ENCODE results near the gene PNMA6E. TPM values are rescaled to one million over a fixed set of nuclear protein-coding genes. Genes with fewer than 3 reads are reported as not detected.

PNMA6E gene
- total and polyA plus RNA-seq, 2 donors (not counting 3 experiments of a cell fraction or from before 2014, with no cell fraction given): not detected

DNA sequence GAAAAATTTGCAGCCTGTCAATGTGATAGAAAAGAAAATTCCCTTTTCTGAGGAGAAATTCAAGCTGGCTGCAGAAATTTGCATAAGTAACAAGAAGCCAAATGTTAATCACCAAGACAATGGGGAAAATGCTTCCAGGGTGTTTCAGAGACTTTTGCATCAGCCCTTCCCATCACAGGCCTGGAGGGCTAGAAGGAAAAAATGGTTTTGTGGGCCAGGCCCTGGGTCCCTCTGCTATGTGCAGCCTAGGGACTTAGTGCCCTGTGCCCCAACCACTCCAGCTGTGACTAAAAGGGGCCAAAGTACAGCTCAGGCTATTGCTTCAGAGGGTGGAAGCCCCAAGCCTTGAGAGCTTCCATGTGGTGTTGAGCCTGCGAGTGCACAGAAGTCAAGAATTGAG lies 43.3 kb downstream of the PNMA6E start:
- no peaks in the 10 kb centered on the region for H3K9me3 ChIP-seq (replicated peaks; ENCODE audit: control insufficient read depth, insufficient read depth, low read length)
- TF ChIP-seq, protein P1, sequence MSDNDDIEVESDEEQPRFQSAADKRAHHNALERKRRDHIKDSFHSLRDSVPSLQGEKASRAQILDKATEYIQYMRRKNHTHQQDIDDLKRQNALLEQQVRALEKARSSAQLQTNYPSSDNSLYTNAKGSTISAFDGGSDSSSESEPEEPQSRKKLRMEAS (IDR thresholded peaks at IDR 0.05; ENCODE audit: insufficient read depth, insufficient read length): no peak
- TF ChIP-seq EZH2 (IDR thresholded peaks at IDR 0.05; ENCODE audit: borderline replicate concordance, low read depth, low read length, severe bottlenecking) (no peak), POLR2A (IDR thresholded peaks at IDR 0.05; ENCODE audit: low read depth, low read length) (no peak), MYC (IDR thresholded peaks at IDR 0.05; ENCODE audit: low read depth, low read length) (no peak), POLR2AphosphoS5 (IDR thresholded peaks at IDR 0.05; ENCODE audit: insufficient read depth, low read depth, low read length) (no peak)
- TF ChIP-seq, protein P2, sequence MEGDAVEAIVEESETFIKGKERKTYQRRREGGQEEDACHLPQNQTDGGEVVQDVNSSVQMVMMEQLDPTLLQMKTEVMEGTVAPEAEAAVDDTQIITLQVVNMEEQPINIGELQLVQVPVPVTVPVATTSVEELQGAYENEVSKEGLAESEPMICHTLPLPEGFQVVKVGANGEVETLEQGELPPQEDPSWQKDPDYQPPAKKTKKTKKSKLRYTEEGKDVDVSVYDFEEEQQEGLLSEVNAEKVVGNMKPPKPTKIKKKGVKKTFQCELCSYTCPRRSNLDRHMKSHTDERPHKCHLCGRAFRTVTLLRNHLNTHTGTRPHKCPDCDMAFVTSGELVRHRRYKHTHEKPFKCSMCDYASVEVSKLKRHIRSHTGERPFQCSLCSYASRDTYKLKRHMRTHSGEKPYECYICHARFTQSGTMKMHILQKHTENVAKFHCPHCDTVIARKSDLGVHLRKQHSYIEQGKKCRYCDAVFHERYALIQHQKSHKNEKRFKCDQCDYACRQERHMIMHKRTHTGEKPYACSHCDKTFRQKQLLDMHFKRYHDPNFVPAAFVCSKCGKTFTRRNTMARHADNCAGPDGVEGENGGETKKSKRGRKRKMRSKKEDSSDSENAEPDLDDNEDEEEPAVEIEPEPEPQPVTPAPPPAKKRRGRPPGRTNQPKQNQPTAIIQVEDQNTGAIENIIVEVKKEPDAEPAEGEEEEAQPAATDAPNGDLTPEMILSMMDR (IDR thresholded peaks at IDR 0.05; ENCODE audit: extremely low read depth in 1 of 2, insufficient read depth in 1 of 2, low read depth in 1 of 2, low read length in 2 of 2): no peak
- H3K4me1 ChIP-seq (ENCODE audit: control insufficient read depth, extremely low read depth, insufficient read depth, low read length): no peaks in the 10 kb centered on the region
- no peak overlapping the region for H3K9ac ChIP-seq (replicated peaks; ENCODE audit: extremely low read depth, insufficient read depth, low read length)
- H3K4me2 ChIP-seq (ENCODE audit: insufficient read depth, low read length): no peak overlapping the region
- BruUV-seq (replicated peaks): no TSS peak
- no peaks in the 10 kb centered on the region for H3K79me2 ChIP-seq (ENCODE audit: control insufficient read depth, insufficient read depth, low read length)
- H3K36me3 ChIP-seq (ENCODE audit: control insufficient read depth in 2 of 2, extremely low read depth in 1 of 2, insufficient read depth in 2 of 2, low read length in 2 of 2): no peaks in the 10 kb centered on the region
- no peak overlapping the region for H3K27ac ChIP-seq (ENCODE audit: insufficient read depth, low read depth, low read length)
- H2AFZ ChIP-seq (ENCODE audit: low read depth, low read length): no peak overlapping the region
- H3K27me3 ChIP-seq (ENCODE audit: control insufficient read depth in 2 of 2, insufficient read depth in 2 of 2, low read length in 2 of 2): no peaks in the 10 kb centered on the region
- H3K9me1 ChIP-seq (replicated peaks; ENCODE audit: control insufficient read depth, extremely low read depth, insufficient read depth, low read length): no peaks in the 10 kb centered on the region
- H3K4me3 ChIP-seq (replicated peaks in 1 of 3; ENCODE audit: insufficient read depth in 1 of 3, low read depth in 1 of 3, low read length in 3 of 3): no peak overlapping the region
- POLR2A ChIA-PET: no interaction called here
- DNase-seq (ENCODE audit: low read depth, low spot score): no peak
- no peaks in the 10 kb centered on the region for H4K20me1 ChIP-seq (replicated peaks; ENCODE audit: control insufficient read depth, extremely low read depth, insufficient read depth, low read length)
- intact Hi-C loops (cut with micrococcal nuclease): no loop called here
- no peak for FAIRE-seq
- dilution Hi-C loops (cut with MboI; ENCODE audit: extremely low pct_ligation_motif_present, low sequenced_read_pairs): no loop called here
- CTCF ChIA-PET: no interaction called here

DNA sequence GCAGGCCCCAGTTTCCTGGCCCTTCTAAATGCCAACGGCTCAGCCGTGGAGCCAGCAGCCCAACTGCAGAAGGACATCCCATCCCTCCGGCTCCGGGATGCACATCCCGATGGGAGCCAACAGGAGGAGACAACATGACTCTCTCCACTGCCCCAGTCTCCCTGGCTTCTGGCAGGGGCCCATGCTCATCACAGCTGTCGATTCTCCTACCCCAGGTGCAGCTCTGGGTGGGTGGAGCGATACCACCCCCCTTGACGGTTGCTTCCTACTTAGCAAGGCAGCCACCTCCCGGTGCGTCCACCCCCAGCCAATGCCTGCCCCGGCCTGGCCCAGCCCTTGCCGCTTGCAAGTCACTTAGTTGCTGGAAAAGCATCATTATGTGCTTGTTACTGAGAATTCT lies 47.7 kb downstream of the PNMA6E start:
- DNase-seq (ENCODE audit: low read depth, low spot score) (no peak), FAIRE-seq (no peak)
- ChIA-PET POLR2A (no interaction called here), CTCF (interaction anchor here (0.8 kb wide), 1 partner anchor 107 kb away, joined by 3 read pairs; no protein-coding TSS in a partner anchor)
- BruUV-seq (replicated peaks): no TSS peak
- Histone ChIP-seq H3K4me1 (ENCODE audit: control insufficient read depth, extremely low read depth, insufficient read depth, low read length) (no peaks in the 10 kb centered on the region), H3K4me2 (ENCODE audit: insufficient read depth, low read length) (no peak overlapping the region), H3K9ac (replicated peaks; ENCODE audit: extremely low read depth, insufficient read depth, low read length) (no peak overlapping the region), H4K20me1 (replicated peaks; ENCODE audit: control insufficient read depth, extremely low read depth, insufficient read depth, low read length) (no peaks in the 10 kb centered on the region), H3K27ac (ENCODE audit: insufficient read depth, low read depth, low read length) (no peak overlapping the region), H3K36me3 (ENCODE audit: control insufficient read depth in 2 of 2, extremely low read depth in 1 of 2, insufficient read depth in 2 of 2, low read length in 2 of 2) (peaks cover 0 to 5% of the 10 kb centered on the region in 2 experiments), H3K27me3 (ENCODE audit: control insufficient read depth in 2 of 2, insufficient read depth in 2 of 2, low read length in 2 of 2) (no peaks in the 10 kb centered on the region), H2AFZ (ENCODE audit: low read depth, low read length) (no peak overlapping the region), H3K9me3 (replicated peaks; ENCODE audit: control insufficient read depth, insufficient read depth, low read length) (no peaks in the 10 kb centered on the region), H3K79me2 (ENCODE audit: control insufficient read depth, insufficient read depth, low read length) (no peaks in the 10 kb centered on the region), H3K4me3 (replicated peaks in 1 of 3; ENCODE audit: insufficient read depth in 1 of 3, low read depth in 1 of 3, low read length in 3 of 3) (no peak overlapping the region), H3K9me1 (replicated peaks; ENCODE audit: control insufficient read depth, extremely low read depth, insufficient read depth, low read length) (no peaks in the 10 kb centered on the region)
- dilution Hi-C loops (cut with MboI; ENCODE audit: extremely low pct_ligation_motif_present, low sequenced_read_pairs): no loop called here
- intact Hi-C loops (cut with micrococcal nuclease): no loop called here
- TF ChIP-seq MYC (IDR thresholded peaks at IDR 0.05; ENCODE audit: low read depth, low read length) (no peak), POLR2AphosphoS5 (IDR thresholded peaks at IDR 0.05; ENCODE audit: insufficient read depth, low read depth, low read length) (no peak), JUN (IDR thresholded peaks at IDR 0.05; ENCODE audit: borderline replicate concordance, insufficient read depth, insufficient read length, low read depth) (no peak), FOS (IDR thresholded peaks at IDR 0.05; ENCODE audit: borderline replicate concordance, insufficient read depth, low read length) (no peak), EZH2 (IDR thresholded peaks at IDR 0.05; ENCODE audit: borderline replicate concordance, low read depth, low read length, severe bottlenecking) (no peak), GATA2 (IDR thresholded peaks at IDR 0.05; ENCODE audit: insufficient read depth, insufficient read length, low read depth, low read length) (no peak), POLR2A (IDR thresholded peaks at IDR 0.05; ENCODE audit: low read depth, low read length) (no peak)
- TF ChIP-seq, protein P2 (IDR thresholded peaks at IDR 0.05; ENCODE audit: extremely low read depth in 1 of 2, insufficient read depth in 1 of 2, low read depth in 1 of 2, low read length in 2 of 2): no peak
- TF ChIP-seq, protein P1 (IDR thresholded peaks at IDR 0.05; ENCODE audit: insufficient read depth, insufficient read length): no peak
